Fibroblast of lung (primary cell): ENCODE results near the gene PIGH.
"Not testable (repeated sequence)": the region's sequence is repeated elsewhere in the genome, so short reads cannot be mapped to it uniquely, and the experiment has no call there.

Experiments used
- EZH2 ChIP-seq: IDR thresholded peaks from 2 replicates; pipeline ENCODE4 v1.5.1; 2012; ENCODE audit warnings: low read length, control low read depth, mild to moderate bottlenecking; ENCODE audit errors: missing control alignments
- TF ChIP-seq, protein P1 (sequence below), 2 donors: IDR thresholded peaks in 1 of 2; conservative IDR thresholded peaks in 1 of 2; 1 replicate in 1 of 2; 2 replicates in 1 of 2; pipeline ENCODE4 v1.5.1; 2011 to 2012; ENCODE audit warnings: low read length in 2 of 2, control low read depth in 1 of 2, inconsistent platforms in 1 of 2, low read depth in 1 of 2, mild to moderate bottlenecking in 1 of 2

DNA sequence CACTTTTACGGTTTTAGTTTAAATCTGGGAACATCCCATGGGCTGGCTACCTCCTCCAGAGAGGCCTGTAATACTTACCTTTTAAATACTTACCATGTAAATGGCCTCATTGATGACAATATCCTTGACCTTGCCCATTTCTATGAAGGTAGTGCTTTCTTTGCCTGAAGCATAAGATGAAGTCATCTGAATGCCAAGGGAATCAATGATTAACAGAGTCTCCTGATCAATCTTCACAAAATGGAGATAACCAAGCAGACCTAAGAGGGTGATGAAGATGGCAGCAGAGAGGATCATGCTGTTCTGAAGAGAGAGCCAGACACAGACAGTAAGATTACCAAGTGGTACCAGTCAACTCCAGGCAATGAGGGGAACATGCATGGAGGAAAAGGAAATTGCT, 6.4 kb downstream of the PIGH start:
- TF ChIP-seq, protein P1, sequence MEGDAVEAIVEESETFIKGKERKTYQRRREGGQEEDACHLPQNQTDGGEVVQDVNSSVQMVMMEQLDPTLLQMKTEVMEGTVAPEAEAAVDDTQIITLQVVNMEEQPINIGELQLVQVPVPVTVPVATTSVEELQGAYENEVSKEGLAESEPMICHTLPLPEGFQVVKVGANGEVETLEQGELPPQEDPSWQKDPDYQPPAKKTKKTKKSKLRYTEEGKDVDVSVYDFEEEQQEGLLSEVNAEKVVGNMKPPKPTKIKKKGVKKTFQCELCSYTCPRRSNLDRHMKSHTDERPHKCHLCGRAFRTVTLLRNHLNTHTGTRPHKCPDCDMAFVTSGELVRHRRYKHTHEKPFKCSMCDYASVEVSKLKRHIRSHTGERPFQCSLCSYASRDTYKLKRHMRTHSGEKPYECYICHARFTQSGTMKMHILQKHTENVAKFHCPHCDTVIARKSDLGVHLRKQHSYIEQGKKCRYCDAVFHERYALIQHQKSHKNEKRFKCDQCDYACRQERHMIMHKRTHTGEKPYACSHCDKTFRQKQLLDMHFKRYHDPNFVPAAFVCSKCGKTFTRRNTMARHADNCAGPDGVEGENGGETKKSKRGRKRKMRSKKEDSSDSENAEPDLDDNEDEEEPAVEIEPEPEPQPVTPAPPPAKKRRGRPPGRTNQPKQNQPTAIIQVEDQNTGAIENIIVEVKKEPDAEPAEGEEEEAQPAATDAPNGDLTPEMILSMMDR (conservative IDR thresholded peaks at IDR 0.05 in 1 of 2, IDR thresholded peaks at IDR 0.05 in 1 of 2; ENCODE audit: low read depth in 1 of 2, low read length in 2 of 2) = not testable (repeated sequence)
- TF ChIP-seq EZH2 = not testable (repeated sequence)
